Measurements from ENCODE around the gene DNASE1L1.

GRCh38 chrX:154436374-154436982, 27.4 kb upstream of the DNASE1L1 start:
- TF ChIP-seq CTCF (conservative IDR thresholded peaks at IDR 0.05; ENCODE audit: low read length), result no peak
- TF ChIP-seq EZH2phosphoT487 (IDR thresholded peaks at IDR 0.05; ENCODE audit: borderline replicate concordance), result no peak
